ENCODE results near the gene CTU2.

CTU2 gene

GRCh38 chr16:88743693-88744576, 37.6 kb downstream of the CTU2 start:
- DNase-seq (ENCODE audit: low read depth in 2 of 3, low spot score in 2 of 3), result peak; percentile 30 to 69 (median 63)

- no peak for DNase-seq (ENCODE audit: low read depth in 2 of 3, low spot score in 2 of 3)
Measured at GRCh38 chr16:88744577-88745521, 38.5 kb downstream of the CTU2 start.

GRCh38 chr16:88746506-88746905, 40.2 kb downstream of the CTU2 start:
- no peak for DNase-seq (ENCODE audit: low read depth in 2 of 3, low spot score in 2 of 3)

- no peak for DNase-seq (ENCODE audit: low read depth in 2 of 3, low spot score in 2 of 3)
Measured at GRCh38 chr16:88747588-88748301, 41.4 kb downstream of the CTU2 start.

GRCh38 chr16:88748364-88748763, 42.1 kb downstream of the CTU2 start:
- DNase-seq (ENCODE audit: low read depth in 2 of 3, low spot score in 2 of 3), result no peak

- no peak for DNase-seq (ENCODE audit: low read depth in 2 of 3, low spot score in 2 of 3)
Measured at GRCh38 chr16:88749358-88749757, 43.1 kb downstream of the CTU2 start.

- no peak for DNase-seq (ENCODE audit: low read depth in 2 of 3, low spot score in 2 of 3)
Measured at GRCh38 chr16:88750854-88751253, 44.6 kb downstream of the CTU2 start.

GRCh38 chr16:88752386-88753002, 46.2 kb downstream of the CTU2 start:
- no peak for DNase-seq (ENCODE audit: low read depth in 2 of 3, low spot score in 2 of 3)

GRCh38 chr16:88753191-88753590, 46.9 kb downstream of the CTU2 start:
- DNase-seq (ENCODE audit: low read depth in 2 of 3, low spot score in 2 of 3), result no peak

- no peak for DNase-seq (ENCODE audit: low read depth in 2 of 3, low spot score in 2 of 3)
Measured at GRCh38 chr16:88753602-88754001, 47.3 kb downstream of the CTU2 start.

- DNase-seq (ENCODE audit: low read depth in 2 of 3, low spot score in 2 of 3), result no peak
Measured at GRCh38 chr16:88754109-88754911, 48.0 kb downstream of the CTU2 start.

- no peak for DNase-seq (ENCODE audit: low read depth in 2 of 3, low spot score in 2 of 3)
Measured at GRCh38 chr16:88754912-88755744, 48.8 kb downstream of the CTU2 start.

- DNase-seq (ENCODE audit: low read depth in 2 of 3, low spot score in 2 of 3), result no peak
Measured at GRCh38 chr16:88755745-88756443, 49.6 kb downstream of the CTU2 start.

- no peak for DNase-seq (ENCODE audit: low read depth in 2 of 3, low spot score in 2 of 3)
Measured at GRCh38 chr16:88758227-88758943, 52.1 kb downstream of the CTU2 start.

- no peak for DNase-seq (ENCODE audit: low read depth in 2 of 3, low spot score in 2 of 3)
Measured at GRCh38 chr16:88758944-88759244, 52.6 kb downstream of the CTU2 start.

- no peak for DNase-seq (ENCODE audit: low read depth in 2 of 3, low spot score in 2 of 3)
Measured at GRCh38 chr16:88759245-88759975, 53.1 kb downstream of the CTU2 start.

- DNase-seq (ENCODE audit: low read depth in 2 of 3, low spot score in 2 of 3), result no peak
Measured at GRCh38 chr16:88759976-88760350, 53.7 kb downstream of the CTU2 start.

All from activated CD8-positive, alpha-beta memory T cell treated with anti-CD3 and anti-CD28 coated beads for 48 hours (primary cell).